H1 (cell line): Measurements from ENCODE around the gene INAFM2. TPM values are rescaled to one million over a fixed set of nuclear protein-coding genes. Genes with fewer than 3 reads are reported as not detected.

ENCODE experiments used
- CTCF ChIA-PET: fragments of 300-600 bp; sonication (Branson Sonifier 250); formaldehyde crosslinking; loops from one replicate; lab custom pipeline; 2021; ENCODE audit not compliant: partially characterized antibody; lab: Charles Lee
- POLR2A ChIA-PET: fragments of 300-600 bp; sonication (Branson Sonifier 250); formaldehyde crosslinking; loops from one replicate; lab custom pipeline; 2021; ENCODE audit warnings: inconsistent platforms; ENCODE audit not compliant: partially characterized antibody; lab: Charles Lee
- DNase-seq, 2 experiments: peaks; one replicate each; pipeline versions ENCODE4 v3.0.0 to v3.0.0-alpha.2; 2010 to 2022; ENCODE audit warnings: low spot score in 2 of 2, low read depth in 1 of 2, mixed read lengths in 1 of 2
- FAIRE-seq: peaks from 2 replicates; lab custom pipeline; 2011; peaks lifted over from hg19 to GRCh38; lab: Jason Lieb, UNC
- H2AFZ ChIP-seq: 2 replicates; pipeline ENCODE4 v1.8.1; 2012; ENCODE audit warnings: low read length, inconsistent platforms
- H2AK5ac ChIP-seq: 2 replicates; pipeline ENCODE4 v1.6.1; 2013; ENCODE audit warnings: low read depth, low read length
- H2BK120ac ChIP-seq: replicated peaks from 2 replicates; pipeline ENCODE3; 2013; ENCODE audit warnings: low read depth, low read length, inconsistent platforms
- H2BK12ac ChIP-seq: 2 replicates; pipeline ENCODE4 v1.6.1; 2013; ENCODE audit warnings: low read depth, low read length
- H2BK15ac ChIP-seq: 2 replicates; pipeline ENCODE4 v1.6.1; 2013; ENCODE audit warnings: low read length
- H2BK20ac ChIP-seq: 2 replicates; pipeline ENCODE4 v1.6.1; 2013; ENCODE audit warnings: low read length
- H2BK5ac ChIP-seq: 2 replicates; pipeline ENCODE4 v1.6.1; 2013; ENCODE audit warnings: low read depth, low read length
- H3K14ac ChIP-seq: 2 replicates; pipeline ENCODE4 v1.6.1; 2013; ENCODE audit warnings: inconsistent platforms; ENCODE audit not compliant: insufficient read length
- H3K18ac ChIP-seq: 2 replicates; pipeline ENCODE4 v1.6.1; 2013; ENCODE audit warnings: low read length; ENCODE audit errors: extremely low read depth
- H3K23ac ChIP-seq: 2 replicates; pipeline ENCODE4 v1.6.1; 2013; ENCODE audit warnings: inconsistent platforms; ENCODE audit not compliant: insufficient read length
- H3K23me2 ChIP-seq: 2 replicates; pipeline ENCODE4 v1.6.1; 2013; ENCODE audit warnings: low read depth, low read length
- H3K27ac ChIP-seq: 2 replicates; pipeline ENCODE4 v1.6.1; 2011; ENCODE audit warnings: low read depth, low read length, inconsistent platforms
- H3K27me3 ChIP-seq, 4 experiments: replicated peaks in 1 of 4; 1 replicate in 1 of 4; 2 replicates in 3 of 4; pipeline versions ENCODE4 v1.6.1 to v1.8.1; 2011 to 2013; ENCODE audit warnings: low read length in 3 of 4, mild to moderate bottlenecking in 3 of 4, inconsistent platforms in 2 of 4, mixed read lengths in 2 of 4, moderate library complexity in 1 of 4; ENCODE audit not compliant: control insufficient read depth in 3 of 4, insufficient read depth in 3 of 4; ENCODE audit errors: extremely low read depth in 1 of 4
- H3K36me3 ChIP-seq, 4 experiments: 2 replicates each; pipeline versions ENCODE4 v1.6.1 to v1.8.1; 2011 to 2013; ENCODE audit warnings: mild to moderate bottlenecking in 4 of 4, low read length in 3 of 4, moderate library complexity in 2 of 4, control low read depth in 1 of 4, inconsistent platforms in 1 of 4; ENCODE audit not compliant: insufficient read depth in 4 of 4, control insufficient read depth in 2 of 4
- H3K4ac ChIP-seq: replicated peaks from 2 replicates; pipeline ENCODE3; 2013; ENCODE audit warnings: low read length, low read depth, mixed read lengths, inconsistent platforms; ENCODE audit not compliant: insufficient read length
- H3K4me1 ChIP-seq, 4 experiments: replicated peaks in 1 of 4; 1 replicate in 1 of 4; 2 replicates in 3 of 4; pipeline versions ENCODE4 v1.6.1 to v1.8.1; 2011 to 2013; ENCODE audit warnings: low read length in 3 of 4, inconsistent platforms in 2 of 4, mixed read lengths in 1 of 4; ENCODE audit not compliant: insufficient read depth in 4 of 4, control insufficient read depth in 3 of 4
- H3K4me2 ChIP-seq, 2 experiments: 2 replicates each; pipeline versions ENCODE4 v1.6.1 to v1.8.1; 2011 to 2013; ENCODE audit warnings: low read depth in 2 of 2, low read length in 2 of 2, control low read depth in 1 of 2, inconsistent platforms in 1 of 2, mild to moderate bottlenecking in 1 of 2; ENCODE audit not compliant: insufficient read depth in 1 of 2
- H3K4me3 ChIP-seq, 4 experiments: fragments of 200-600, 300-600 bp in 1 of 4; sonication (generic), shearing (Covaris generic), sonication (Bioruptor Twin) in 1 of 4; 2 replicates each; pipeline versions ENCODE4 v1.5.1 to v1.8.1; 2011 to 2016; ENCODE audit warnings: low read length in 4 of 4, low read depth in 3 of 4, control low read depth in 2 of 4, inconsistent platforms in 2 of 4, mild to moderate bottlenecking in 2 of 4, mixed read lengths in 1 of 4, moderate library complexity in 1 of 4; ENCODE audit not compliant: insufficient read depth in 2 of 4; ENCODE audit errors: extremely low read depth in 1 of 4
- H3K56ac ChIP-seq: replicated peaks from 2 replicates; pipeline ENCODE3; 2013; ENCODE audit warnings: low read depth, mild to moderate bottlenecking, mixed read lengths, low read length, inconsistent platforms; ENCODE audit not compliant: insufficient read length
- H3K79me1 ChIP-seq: 2 replicates; pipeline ENCODE4 v1.6.1; 2013; ENCODE audit warnings: low read depth, low read length, control low read depth
- H3K79me2 ChIP-seq, 2 experiments: 2 replicates each; pipeline versions ENCODE4 v1.6.1 to v1.8.1; 2012 to 2013; ENCODE audit warnings: low read length in 2 of 2, mild to moderate bottlenecking in 2 of 2, inconsistent platforms in 1 of 2; ENCODE audit not compliant: insufficient read depth in 2 of 2, control insufficient read depth in 1 of 2
- H3K9ac ChIP-seq, 4 experiments: replicated peaks in 1 of 4; 1 replicate in 1 of 4; 2 replicates in 3 of 4; pipeline versions ENCODE4 v1.6.1 to v1.8.1; 2011 to 2013; ENCODE audit warnings: low read depth in 3 of 4, low read length in 3 of 4, control low read depth in 2 of 4, mild to moderate bottlenecking in 2 of 4, moderate library complexity in 2 of 4, inconsistent platforms in 1 of 4; ENCODE audit errors: extremely low read depth in 1 of 4
- H3K9me3 ChIP-seq, 2 experiments: 2 replicates each; pipeline versions ENCODE4 v1.6.1 to v1.8.1; 2012 to 2013; ENCODE audit warnings: mild to moderate bottlenecking in 2 of 2, moderate library complexity in 2 of 2, control low read depth in 1 of 2, inconsistent platforms in 1 of 2, low read depth in 1 of 2, low read length in 1 of 2, mixed read lengths in 1 of 2; ENCODE audit not compliant: insufficient read depth in 2 of 2
- H4K20me1 ChIP-seq, 2 experiments: replicated peaks in 1 of 2; 2 replicates each; pipeline versions ENCODE3 to v1.8.1; 2011 to 2013; ENCODE audit warnings: inconsistent platforms in 2 of 2, low read length in 2 of 2, mild to moderate bottlenecking in 1 of 2; ENCODE audit not compliant: insufficient read depth in 2 of 2, control insufficient read depth in 1 of 2
- H4K5ac ChIP-seq: 2 replicates; pipeline ENCODE4 v1.6.1; 2013; ENCODE audit warnings: low read length, low read depth, mixed read lengths, inconsistent platforms; ENCODE audit not compliant: insufficient read length
- H4K8ac ChIP-seq: 2 replicates; pipeline ENCODE4 v1.8.0; 2013; ENCODE audit warnings: mild to moderate bottlenecking, moderate library complexity, low read length, inconsistent platforms; ENCODE audit not compliant: insufficient read depth; ENCODE audit errors: extremely low read depth
- H4K91ac ChIP-seq: replicated peaks from 2 replicates; pipeline ENCODE3; 2013; ENCODE audit warnings: low read length, mixed read lengths, inconsistent platforms; ENCODE audit not compliant: insufficient read length
- CBX5 ChIP-seq: fragments of 300-800, 300-1000 bp; sonication (generic); IDR thresholded peaks from 2 replicates; pipeline ENCODE4 v1.7.1; 2016; ENCODE audit warnings: antibody characterized with exemption, low read length, low read depth
- GTF2F1 ChIP-seq: IDR thresholded peaks from 2 replicates; pipeline ENCODE4 v1.6.1; 2012; ENCODE audit warnings: low read depth, low read length, improper control_type of control experiment, borderline replicate concordance
- JUN ChIP-seq: IDR thresholded peaks from 2 replicates; pipeline ENCODE4 v1.6.1; 2011; ENCODE audit warnings: low read depth, mild to moderate bottlenecking, improper control_type of control experiment, low read length
- TAF1 ChIP-seq: IDR thresholded peaks from 2 replicates; pipeline ENCODE4 v1.6.1; 2011; ENCODE audit warnings: mild to moderate bottlenecking, low read depth, low read length
- WGBS, 2 experiments: shearing (Covaris generic) in 1 of 2; methylation state at CpG; one replicate each; pipeline versions ENCODE4 v1.1.6 to v1.1.7; 2013 to 2015; ENCODE audit warnings: low lambda C conversion rate in 2 of 2, mixed read lengths in 2 of 2, inconsistent platforms in 1 of 2, low coverage in 1 of 2, missing lambda C conversion rate in 1 of 2; ENCODE audit not compliant: insufficient replicate concordance in 2 of 2, insufficient coverage in 1 of 2, insufficient read length in 1 of 2; ENCODE audit errors: extremely low coverage in 1 of 2, missing lambda C conversion rate in 1 of 2; 5-methylcytosine and 5-hydroxymethylcytosine counted together
- polyA plus RNA-seq, 7 experiments: library from polyadenylated mRNA; depleted of rRNA in 3 of 7; stranded (reverse) in 5 of 7; unstranded in 2 of 7; fragments of >200 nt in 5 of 7; fragments of 200-250 nt in 2 of 7; gene quantifications; 1 replicate in 5 of 7; 2 replicates in 1 of 7; 4 replicates in 1 of 7; pipeline versions ENCODE4 v1.2.1 to v1.2.3, GENCODE V29; 2011 to 2013; ENCODE audit warnings: missing spikeins in 2 of 7, mixed read lengths in 2 of 7
- total RNA-seq: library from RNA; stranded (reverse); fragmentation: NEBNext Ultra II Directional; extraction: Animal tissue kit (Norgen Biotek cat#: 25700); gene quantifications from 2 replicates; pipeline ENCODE4 v1.2.1, GENCODE V29; 2021
- TF ChIP-seq, protein P1 (sequence below): IDR thresholded peaks from 2 replicates; pipeline ENCODE4 v1.6.1; 2012; ENCODE audit warnings: low read length, inconsistent platforms

Gene INAFM2
- total and polyA plus RNA-seq, 2 of the 8 experiments (the other 6 are each of a cell fraction or from before 2014, with no cell fraction given) = 15.3 to 35.1 TPM

DNA sequence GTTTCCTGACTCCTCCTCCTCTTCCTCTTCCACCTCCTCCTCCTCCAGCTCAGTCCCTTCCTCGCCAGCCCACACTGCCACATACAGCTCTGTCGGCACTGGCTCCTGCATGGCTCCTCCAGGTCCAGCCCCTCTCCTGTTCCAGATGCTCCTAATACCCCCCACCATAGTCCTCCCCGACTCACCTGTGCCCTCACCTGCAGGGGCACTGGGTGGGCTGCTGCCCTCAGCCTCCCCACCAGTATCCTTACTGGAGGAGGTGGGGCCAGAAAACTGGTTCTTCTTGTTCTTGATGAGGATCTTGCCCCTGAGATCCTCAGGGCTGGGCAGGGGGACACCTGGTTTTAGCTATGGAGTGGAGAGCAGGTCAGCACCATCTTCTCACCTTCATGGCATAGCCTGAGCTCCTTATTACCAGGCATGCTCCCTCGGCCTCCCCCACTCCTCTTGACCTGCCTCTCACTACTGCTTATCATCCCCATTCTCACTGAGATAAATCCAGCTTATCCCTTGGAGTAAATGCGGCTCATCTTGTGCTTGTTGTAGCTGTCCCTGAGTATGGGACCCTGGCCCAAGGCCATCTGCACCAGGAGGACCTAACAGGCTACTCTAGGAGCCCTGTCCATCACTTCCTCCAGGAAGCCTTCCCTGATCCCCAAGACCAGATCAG, 26.8 kb upstream of the INAFM2 start:
- Histone ChIP-seq H3K36me3 (no peaks in the 10 kb centered on the region), H2BK15ac (0 out of 2 replicates have a peak overlapping the region, but pooled peaks have one; percentile 29), H3K14ac (no peak overlapping the region), H4K5ac (no peak overlapping the region), H3K79me1 (no peaks in the 10 kb centered on the region), H3K18ac (no peak overlapping the region; the same call in 1 of the 2 replicates), H3K9ac (no peak overlapping the region), H4K20me1 (peaks cover 0 to 1% of the 10 kb centered on the region in 2 experiments), H3K4me3 (no peak overlapping the region), H4K8ac (no peak overlapping the region; the same call in 1 of the 2 replicates), H2BK12ac (peak overlapping the region; percentile 17; the same call in 1 of the 2 replicates), H3K56ac (no peak overlapping the region), H3K23me2 (no peaks in the 10 kb centered on the region), H2AK5ac (no peak overlapping the region), H2BK120ac (no peak overlapping the region), H2AFZ (no peak overlapping the region), H3K27me3 (peaks cover 6 to 23% (median 15%) of the 10 kb centered on the region in 4 experiments; a peak in 6 of 7 replicates), H2BK5ac (0 out of 2 replicates have a peak overlapping the region, but pooled peaks have one; percentile 2), H3K4me2 (peak overlapping the region in 1 of 2 experiments; percentile 30; a peak in 1 of 4 replicates), H3K23ac (no peak overlapping the region), H4K91ac (peak overlapping the region; percentile 79), H3K4ac (no peak overlapping the region), H3K27ac (no peak overlapping the region), H3K79me2 (no peaks in the 10 kb centered on the region), H2BK20ac (no peak overlapping the region), H3K4me1 (peaks cover 0 to 18% (median 5%) of the 10 kb centered on the region in 4 experiments; a peak in 6 of 7 replicates), H3K9me3 (0 out of 4 replicates have a peak, but pooled peaks cover 0 to 3% of the 10 kb centered on the region in 2 experiments)
- FAIRE-seq = no peak
- ChIA-PET POLR2A (interaction anchor here (0.7 to 1.6 kb wide), 4 partner anchors 13 to 57 kb away, joined by 3 to 5 read pairs (median 4); partner anchors contain the start of gene ANKRD63), CTCF (interaction anchor here (0.7 to 16.2 kb wide), 6 partner anchors 11 to 192 kb away, joined by 3 to 518 read pairs (median 106); partner anchors contain the start of genes ANKRD63, CCDC9B, INAFM2 and PLCB2)
- DNase-seq = no peak
- 79% methylated on average over 5 of the region's 5 CpGs; no CpG with 5 or more reads in 1 of the 2 experiments for WGBS, 2 experiments
- TF ChIP-seq GTF2F1 = no peak
- TF ChIP-seq JUN = no peak
- no peak for TF ChIP-seq CBX5
- TF ChIP-seq TAF1 = no peak
- TF ChIP-seq, protein P1, sequence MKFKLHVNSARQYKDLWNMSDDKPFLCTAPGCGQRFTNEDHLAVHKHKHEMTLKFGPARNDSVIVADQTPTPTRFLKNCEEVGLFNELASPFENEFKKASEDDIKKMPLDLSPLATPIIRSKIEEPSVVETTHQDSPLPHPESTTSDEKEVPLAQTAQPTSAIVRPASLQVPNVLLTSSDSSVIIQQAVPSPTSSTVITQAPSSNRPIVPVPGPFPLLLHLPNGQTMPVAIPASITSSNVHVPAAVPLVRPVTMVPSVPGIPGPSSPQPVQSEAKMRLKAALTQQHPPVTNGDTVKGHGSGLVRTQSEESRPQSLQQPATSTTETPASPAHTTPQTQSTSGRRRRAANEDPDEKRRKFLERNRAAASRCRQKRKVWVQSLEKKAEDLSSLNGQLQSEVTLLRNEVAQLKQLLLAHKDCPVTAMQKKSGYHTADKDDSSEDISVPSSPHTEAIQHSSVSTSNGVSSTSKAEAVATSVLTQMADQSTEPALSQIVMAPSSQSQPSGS = no peak
